Activated CD4-positive, alpha-beta T cell treated with anti-CD3 and anti-CD28 coated beads, Interleukin-2, amount 10 ng/mL, durations not matched to agents 24 days and 14 days (primary cell): Measurements from ENCODE around the gene ABHD6. TPM values are rescaled to one million over a fixed set of nuclear protein-coding genes. Genes with fewer than 3 reads are reported as not detected.
"Not testable (repeated sequence)": the region's sequence is repeated elsewhere in the genome, so short reads cannot be mapped to it uniquely, and the experiment has no call there.

ENCODE experiments used
- DNase-seq: peaks from one replicate; pipeline ENCODE4 v3.0.0; 2022
- H3K27ac Mint-ChIP-seq: one replicate; pipeline ENCODE4 v1.8.0; 2022; ENCODE audit warnings: mild to moderate bottlenecking, mixed read lengths
- H3K27me3 Mint-ChIP-seq: one replicate; pipeline ENCODE4 v1.8.0; 2022; ENCODE audit warnings: mixed read lengths
- H3K36me3 Mint-ChIP-seq: one replicate; pipeline ENCODE4 v1.8.0; 2022; ENCODE audit warnings: low read depth, mild to moderate bottlenecking, mixed read lengths
- H3K4me1 Mint-ChIP-seq: one replicate; pipeline ENCODE4 v1.8.0; 2021; ENCODE audit warnings: mixed read lengths
- H3K4me3 Mint-ChIP-seq: one replicate; pipeline ENCODE4 v1.8.0; 2022; ENCODE audit warnings: mild to moderate bottlenecking, moderate library complexity, mixed read lengths
- H3K9me3 Mint-ChIP-seq: one replicate; pipeline ENCODE4 v1.8.0; 2021; ENCODE audit warnings: mixed read lengths
- intact Hi-C: fragments of 100-400 bp; cut with micrococcal nuclease; formaldehyde crosslinking; loops from one replicate; pipeline ENCODE4 v1.15.1; 2023
- total RNA-seq: library from RNA; stranded (reverse); gene quantifications from 2 replicates; pipeline ENCODE4 v1.2.3, GENCODE V29; 2022

The ABHD6 gene
- total RNA-seq, 1 donor from 2014 or later: 9.8 TPM

DNA sequence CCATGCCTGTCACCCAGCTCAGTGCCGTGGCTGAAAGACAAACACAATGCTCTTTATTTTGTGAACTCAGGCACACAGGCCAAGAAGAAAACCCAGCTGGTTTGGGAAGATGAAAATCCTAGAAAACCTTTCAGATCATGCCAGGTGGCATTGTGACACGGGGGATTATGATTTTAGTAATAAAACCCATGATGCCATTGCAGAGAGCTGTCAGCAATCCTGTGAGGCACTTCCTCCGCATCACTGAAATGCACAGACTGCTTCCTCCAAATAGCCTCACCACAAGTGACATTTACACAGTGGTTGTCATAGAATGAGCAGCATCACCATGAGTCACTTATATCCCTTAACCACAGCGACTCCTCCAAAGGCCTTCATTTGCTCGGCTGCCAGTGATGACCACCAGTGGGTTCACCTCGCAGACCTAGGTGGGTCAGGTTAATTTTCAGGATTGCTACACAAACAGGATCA, 22.7 kb downstream of the ABHD6 start:
- DNase-seq: peak; percentile 63
- peaks cover 8% of the 10 kb centered on the region for H3K36me3 Mint-ChIP-seq
- no peak overlapping the region for H3K4me3 Mint-ChIP-seq
- peaks cover 10% of the 10 kb centered on the region for H3K4me1 Mint-ChIP-seq
- intact Hi-C loops: no loop called here
- H3K27me3 Mint-ChIP-seq: no peaks in the 10 kb centered on the region
- H3K27ac Mint-ChIP-seq: peak overlapping the region; percentile 56
- no peaks in the 10 kb centered on the region for H3K9me3 Mint-ChIP-seq

DNA sequence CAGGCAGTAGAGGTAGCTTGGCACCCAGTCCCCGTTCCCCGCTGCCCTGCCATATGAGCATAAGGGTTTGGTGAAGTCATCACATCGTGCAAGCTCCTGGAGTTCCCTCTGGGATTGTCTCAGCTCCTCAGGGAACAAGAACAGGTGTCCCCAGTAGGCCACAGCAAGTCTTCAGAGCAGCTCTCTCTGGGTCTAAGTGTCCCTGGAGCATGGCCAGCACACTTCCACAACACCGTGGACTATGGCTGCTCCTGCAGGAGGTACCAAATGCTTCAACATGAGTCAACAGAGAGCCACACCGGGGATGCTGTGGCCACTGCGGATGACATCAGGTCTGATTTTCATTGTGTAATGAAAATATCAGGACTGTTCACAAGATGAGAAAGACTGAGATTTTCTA, 23.1 kb downstream of the ABHD6 start:
- intact Hi-C loops: no loop called here
- H3K4me1 Mint-ChIP-seq: peaks cover 10% of the 10 kb centered on the region
- H3K4me3 Mint-ChIP-seq: no peak overlapping the region
- H3K27me3 Mint-ChIP-seq: no peaks in the 10 kb centered on the region
- peak overlapping the region; percentile 56 for H3K27ac Mint-ChIP-seq
- DNase-seq: no peak
- H3K36me3 Mint-ChIP-seq: peaks cover 8% of the 10 kb centered on the region
- H3K9me3 Mint-ChIP-seq: no peaks in the 10 kb centered on the region

DNA sequence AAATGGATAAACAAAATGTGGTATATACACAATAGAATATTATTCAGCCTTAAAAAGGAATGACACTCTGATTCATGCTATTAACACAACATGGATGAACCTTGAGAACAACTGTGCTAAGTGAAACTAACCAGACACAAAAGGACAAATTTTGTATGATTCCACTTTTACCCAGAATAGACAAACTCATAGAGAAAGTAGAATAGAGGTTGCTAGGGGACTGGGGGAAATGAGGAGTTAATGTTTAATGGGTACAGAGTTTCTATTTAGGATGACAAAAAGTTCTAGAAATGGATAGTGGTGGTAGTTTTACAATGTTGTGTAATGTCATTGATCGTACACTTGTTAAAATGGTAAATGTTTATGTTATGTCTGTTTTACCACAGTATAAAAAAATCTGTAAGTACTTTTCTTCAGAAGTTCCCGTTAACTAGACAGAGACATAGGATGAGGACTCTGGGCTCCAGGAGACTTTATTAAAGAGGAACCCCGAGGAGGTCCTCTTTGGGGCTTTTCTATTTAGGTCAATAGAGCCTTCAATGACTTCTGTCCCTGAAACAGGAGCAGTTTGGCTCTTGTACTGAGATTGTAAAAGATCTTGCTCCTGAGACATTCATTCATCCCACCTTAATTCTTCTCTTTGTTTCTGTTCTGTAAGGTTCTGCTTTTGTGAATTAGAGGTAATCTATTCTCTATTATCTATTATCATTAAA, 24.5 kb downstream of the ABHD6 start:
- no peak for DNase-seq
- Mint-ChIP-seq H3K27me3 (no peaks in the 10 kb centered on the region), H3K4me3 (no peak overlapping the region), H3K4me1 (peaks cover 9% of the 10 kb centered on the region), H3K9me3 (no peaks in the 10 kb centered on the region), H3K27ac (no peak overlapping the region), H3K36me3 (peaks cover 5% of the 10 kb centered on the region)
- intact Hi-C loops: no loop called here

DNA sequence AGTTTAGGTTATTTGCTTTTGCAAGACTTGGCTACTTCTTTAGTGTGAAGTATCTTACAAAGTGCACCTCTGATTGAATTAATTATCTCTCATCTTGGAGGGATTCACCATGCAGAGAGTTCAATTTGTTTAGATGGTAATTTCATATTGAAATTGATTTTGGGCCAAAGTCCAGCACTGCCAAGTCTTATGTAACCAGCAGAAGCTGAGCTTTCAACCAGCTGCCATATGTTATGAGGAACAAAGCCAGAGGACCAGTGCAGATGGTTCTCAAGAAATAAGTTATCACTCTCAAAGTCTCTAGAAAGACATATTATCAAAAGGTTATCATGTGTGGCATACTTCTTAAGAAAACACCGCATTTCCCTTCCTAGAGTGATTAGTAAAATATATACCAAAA, 29.0 kb downstream of the ABHD6 start:
- no peak for DNase-seq
- H3K36me3 Mint-ChIP-seq: peaks cover 3% of the 10 kb centered on the region
- H3K9me3 Mint-ChIP-seq: no peaks in the 10 kb centered on the region
- peaks cover 6% of the 10 kb centered on the region for H3K4me1 Mint-ChIP-seq
- intact Hi-C loops: no loop called here
- no peak overlapping the region for H3K27ac Mint-ChIP-seq
- no peaks in the 10 kb centered on the region for H3K27me3 Mint-ChIP-seq
- H3K4me3 Mint-ChIP-seq: no peak overlapping the region

DNA sequence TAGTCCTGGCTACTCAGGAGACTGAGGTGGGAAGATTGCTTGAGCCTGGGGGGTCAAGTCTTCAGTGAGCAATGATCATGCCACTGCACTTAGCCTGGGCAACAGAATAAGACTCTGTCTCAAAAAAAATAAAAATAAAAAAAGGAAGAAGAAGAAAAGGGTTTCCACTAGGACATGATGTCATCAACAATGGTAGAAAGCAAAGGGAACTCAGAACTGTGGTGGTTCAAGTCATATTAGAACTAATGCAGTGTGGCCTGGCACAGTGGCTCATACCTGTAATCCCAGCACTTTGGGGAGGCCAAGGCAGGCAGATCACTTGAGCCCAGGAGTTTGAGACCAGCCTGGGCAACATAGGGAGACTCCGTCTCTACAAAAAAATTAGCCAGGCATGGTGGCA, 30.0 kb downstream of the ABHD6 start:
- H3K27ac Mint-ChIP-seq, H3K4me1 Mint-ChIP-seq, H3K27me3 Mint-ChIP-seq, H3K9me3 Mint-ChIP-seq, H3K36me3 Mint-ChIP-seq, intact Hi-C loops, H3K4me3 Mint-ChIP-seq, DNase-seq: not testable (repeated sequence)

DNA sequence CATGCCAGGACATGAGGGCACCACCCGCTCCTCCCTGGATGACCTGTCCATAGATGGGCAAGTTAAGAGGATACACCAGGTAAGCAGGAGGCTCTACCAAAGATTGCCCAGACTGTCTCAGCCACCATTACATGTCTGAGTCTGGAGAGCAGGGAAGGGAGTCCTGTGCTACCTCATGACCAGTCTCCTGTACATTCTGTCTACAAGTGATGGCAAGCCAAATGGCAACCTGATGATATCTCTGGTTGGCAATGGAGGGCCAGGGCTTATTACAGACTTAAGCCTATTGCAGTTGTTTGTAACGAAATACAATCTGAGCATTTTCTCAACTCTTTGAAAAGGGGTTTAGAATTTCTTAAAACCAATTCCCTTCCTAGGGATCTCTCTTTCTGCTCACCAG, 31.8 kb downstream of the ABHD6 start:
- H3K9me3 Mint-ChIP-seq: no peaks in the 10 kb centered on the region
- intact Hi-C loops: no loop called here
- H3K4me1 Mint-ChIP-seq: peaks cover 10% of the 10 kb centered on the region
- no peak for DNase-seq
- no peak overlapping the region for H3K4me3 Mint-ChIP-seq
- H3K27ac Mint-ChIP-seq: no peak overlapping the region
- H3K36me3 Mint-ChIP-seq: peaks cover 9% of the 10 kb centered on the region
- no peaks in the 10 kb centered on the region for H3K27me3 Mint-ChIP-seq

DNA sequence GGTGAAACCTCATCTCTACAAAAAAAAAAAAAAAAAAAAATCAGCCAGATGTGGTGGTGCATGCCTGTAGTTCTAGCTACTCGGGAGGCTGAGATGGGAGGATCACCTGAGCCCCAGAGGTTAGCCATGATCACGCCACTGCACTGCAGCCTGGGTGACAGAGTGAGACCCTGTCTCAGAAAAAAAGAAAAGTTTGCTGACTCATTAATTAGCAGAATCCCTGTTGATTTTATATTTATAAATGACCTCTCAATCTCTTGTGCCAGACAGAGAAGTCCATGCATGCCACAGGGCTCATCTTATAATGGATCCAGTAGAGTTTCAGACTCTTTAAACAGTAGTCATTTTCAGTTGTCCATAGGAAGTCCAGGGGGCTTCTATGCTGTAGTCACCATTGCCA, 32.9 kb downstream of the ABHD6 start:
- Mint-ChIP-seq H3K27ac (no peak overlapping the region), H3K9me3 (no peaks in the 10 kb centered on the region), H3K27me3 (no peaks in the 10 kb centered on the region), H3K4me1 (peaks cover 10% of the 10 kb centered on the region), H3K36me3 (peaks cover 12% of the 10 kb centered on the region), H3K4me3 (no peak overlapping the region)
- no peak for DNase-seq
- intact Hi-C loops: no loop called here

DNA sequence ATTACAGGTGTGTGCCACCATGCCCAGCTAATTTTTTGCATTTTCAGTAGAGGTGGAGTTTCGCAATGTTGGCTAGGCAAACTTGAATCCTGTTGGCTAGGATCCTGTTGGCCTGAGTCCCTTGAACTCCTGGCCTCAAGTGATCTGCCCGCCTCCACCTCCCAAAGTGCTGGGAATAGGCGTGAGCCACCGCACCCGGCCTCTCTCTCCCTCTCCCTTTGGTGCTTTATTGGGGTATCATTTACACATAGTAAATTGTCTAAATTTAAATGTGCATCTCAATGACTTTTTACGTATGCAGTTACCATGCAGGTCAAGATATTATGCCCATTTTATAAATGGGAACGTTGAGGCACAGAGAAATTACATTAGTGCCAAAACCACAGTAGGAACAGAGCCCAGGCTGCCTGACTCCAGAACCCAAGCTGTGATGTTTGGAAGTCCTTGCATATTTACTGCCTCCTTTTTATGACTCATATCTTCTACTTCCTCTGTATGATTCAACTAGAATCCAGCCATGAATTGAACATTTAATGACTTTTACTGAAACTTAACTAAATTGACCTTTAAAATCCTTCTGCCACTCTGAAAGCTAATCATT, 34.4 kb downstream of the ABHD6 start:
- Mint-ChIP-seq H3K36me3 (peaks cover 18% of the 10 kb centered on the region), H3K4me1 (peaks cover 10% of the 10 kb centered on the region), H3K27me3 (no peaks in the 10 kb centered on the region), H3K9me3 (no peaks in the 10 kb centered on the region), H3K27ac (no peak overlapping the region), H3K4me3 (no peak overlapping the region)
- intact Hi-C loops: no loop called here
- no peak for DNase-seq

DNA sequence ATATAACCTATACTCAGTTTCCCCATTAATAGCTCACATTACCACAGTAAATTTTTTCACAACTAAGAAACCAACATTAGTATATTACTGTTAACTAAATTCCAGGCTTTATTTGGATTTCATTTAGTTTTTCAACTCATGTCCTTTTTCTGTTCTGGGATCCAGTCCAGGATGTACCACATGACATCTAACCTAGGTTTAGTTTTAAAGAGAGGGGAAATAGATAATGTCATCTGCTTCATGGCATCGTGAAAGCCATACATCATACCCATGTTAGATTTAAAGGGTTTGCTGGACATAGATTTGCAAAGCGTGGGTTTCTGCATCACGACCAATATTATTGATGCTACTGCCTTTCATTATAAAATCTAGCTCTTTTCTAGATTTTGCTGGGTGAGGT, 35.3 kb downstream of the ABHD6 start:
- no peaks in the 10 kb centered on the region for H3K27me3 Mint-ChIP-seq
- no peaks in the 10 kb centered on the region for H3K9me3 Mint-ChIP-seq

DNA sequence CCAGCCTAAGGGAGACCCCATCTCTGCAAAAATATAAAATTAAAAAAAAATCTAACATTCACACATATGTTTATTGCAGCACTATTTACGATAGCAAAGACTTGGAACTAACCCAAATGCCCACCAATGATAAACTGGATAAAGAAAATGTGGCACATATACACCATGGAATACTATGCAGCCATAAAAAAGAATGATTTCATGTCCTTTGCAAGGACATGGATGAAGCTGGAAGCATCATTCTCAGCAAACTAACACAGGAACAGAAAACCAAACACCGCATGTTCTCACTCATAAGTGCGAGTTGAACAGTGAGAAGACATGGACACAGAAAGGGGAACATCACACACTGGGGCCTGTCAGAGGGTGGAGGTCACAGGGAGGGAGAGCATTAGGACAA, 35.8 kb downstream of the ABHD6 start:
- H3K9me3 Mint-ChIP-seq, H3K27ac Mint-ChIP-seq, H3K4me1 Mint-ChIP-seq, H3K27me3 Mint-ChIP-seq, H3K4me3 Mint-ChIP-seq, intact Hi-C loops, DNase-seq: not testable (repeated sequence)
- H3K36me3 Mint-ChIP-seq: peaks cover 25% of the 10 kb centered on the region

More for the DNA sequence above, 35.3 kb downstream of the ABHD6 start:
- peaks cover 10% of the 10 kb centered on the region for H3K4me1 Mint-ChIP-seq
- H3K36me3 Mint-ChIP-seq: peaks cover 21% of the 10 kb centered on the region
- H3K4me3 Mint-ChIP-seq: no peak overlapping the region
- no peak for DNase-seq
- intact Hi-C loops: no loop called here
- H3K27ac Mint-ChIP-seq: no peak overlapping the region

DNA sequence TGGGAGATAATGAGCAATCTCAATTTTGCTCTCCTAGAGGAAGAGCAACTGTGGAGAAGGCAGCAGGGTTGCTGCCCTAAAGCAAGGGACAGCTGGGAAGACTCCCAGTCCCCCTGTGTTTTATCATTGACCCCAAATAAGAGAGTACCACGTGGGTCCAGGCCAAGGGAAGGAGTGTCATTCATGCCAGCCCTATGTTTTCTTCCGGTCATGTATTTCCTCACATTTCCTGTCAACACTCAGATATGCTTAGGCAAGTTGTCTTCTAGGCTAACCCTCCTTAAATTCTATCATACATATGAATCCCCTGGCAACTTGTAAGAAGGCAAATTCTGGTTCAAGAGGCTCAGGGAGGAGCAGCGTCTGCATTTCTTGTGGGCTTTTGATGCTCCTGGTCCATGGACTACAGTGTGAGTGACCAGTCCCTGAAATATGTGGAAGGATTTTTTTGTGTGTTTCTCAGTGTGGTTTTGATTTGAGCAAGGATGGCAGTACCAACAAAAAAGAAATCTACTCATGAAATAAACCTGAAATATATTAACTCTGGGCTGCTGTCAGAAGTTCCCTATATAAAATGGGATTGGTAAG, 36.5 kb downstream of the ABHD6 start:
- Mint-ChIP-seq H3K4me3 (no peak overlapping the region), H3K36me3 (peaks cover 28% of the 10 kb centered on the region), H3K27me3 (no peaks in the 10 kb centered on the region), H3K4me1 (peaks cover 6% of the 10 kb centered on the region), H3K27ac (no peak overlapping the region), H3K9me3 (no peaks in the 10 kb centered on the region)
- DNase-seq: no peak
- intact Hi-C loops: no loop called here

DNA sequence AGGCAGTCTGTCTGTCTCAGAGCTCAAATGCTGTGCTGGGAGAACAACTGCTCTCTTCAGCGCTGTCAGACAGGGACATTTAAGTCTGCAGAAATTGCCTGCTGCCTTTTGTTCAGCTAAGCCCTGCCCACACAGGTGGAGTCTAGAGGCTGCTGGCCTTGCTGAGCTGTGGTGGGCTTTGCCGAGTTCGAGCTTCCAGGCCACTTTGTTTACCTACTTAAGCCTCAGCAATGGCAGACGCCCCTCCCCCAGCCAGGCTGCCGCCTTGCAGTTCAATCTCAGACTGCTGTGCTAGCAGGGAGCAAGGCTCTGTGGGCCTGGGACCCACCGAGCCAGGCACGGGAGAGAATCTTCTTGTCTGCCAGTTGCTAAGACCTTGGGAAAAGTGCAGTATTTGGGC, 43.5 kb downstream of the ABHD6 start:
- no peak for DNase-seq
- H3K4me1 Mint-ChIP-seq: no peaks in the 10 kb centered on the region
- peaks cover 17% of the 10 kb centered on the region for H3K36me3 Mint-ChIP-seq
- intact Hi-C loops: no loop called here
- no peak overlapping the region for H3K27ac Mint-ChIP-seq
- H3K9me3 Mint-ChIP-seq: no peaks in the 10 kb centered on the region
- H3K4me3 Mint-ChIP-seq: no peak overlapping the region
- no peaks in the 10 kb centered on the region for H3K27me3 Mint-ChIP-seq

DNA sequence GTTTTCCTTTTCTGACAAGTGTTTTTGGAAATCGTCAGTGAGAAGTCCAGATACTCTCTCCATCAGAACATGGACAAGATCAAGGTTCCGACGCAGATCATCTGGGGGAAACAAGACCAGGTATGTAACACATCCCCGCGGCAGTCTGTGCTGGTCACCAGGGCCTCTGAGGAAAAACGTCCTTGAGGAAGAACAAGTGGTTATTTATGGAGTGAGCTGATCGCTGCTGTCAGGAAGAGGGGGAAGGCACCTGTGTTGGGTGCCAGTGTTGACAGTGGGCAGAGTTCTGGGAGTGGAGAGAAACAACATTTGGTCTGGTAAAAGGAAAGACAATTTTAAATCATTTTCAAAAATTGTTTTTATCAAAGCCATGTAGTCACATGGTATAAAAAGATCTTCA, 47.7 kb downstream of the ABHD6 start:
- no peaks in the 10 kb centered on the region for H3K27me3 Mint-ChIP-seq
- no peak overlapping the region for H3K4me3 Mint-ChIP-seq
- DNase-seq: no peak
- H3K4me1 Mint-ChIP-seq: no peaks in the 10 kb centered on the region
- no peaks in the 10 kb centered on the region for H3K9me3 Mint-ChIP-seq
- H3K27ac Mint-ChIP-seq: no peak overlapping the region
- intact Hi-C loops: no loop called here
- peaks cover 5% of the 10 kb centered on the region for H3K36me3 Mint-ChIP-seq

DNA sequence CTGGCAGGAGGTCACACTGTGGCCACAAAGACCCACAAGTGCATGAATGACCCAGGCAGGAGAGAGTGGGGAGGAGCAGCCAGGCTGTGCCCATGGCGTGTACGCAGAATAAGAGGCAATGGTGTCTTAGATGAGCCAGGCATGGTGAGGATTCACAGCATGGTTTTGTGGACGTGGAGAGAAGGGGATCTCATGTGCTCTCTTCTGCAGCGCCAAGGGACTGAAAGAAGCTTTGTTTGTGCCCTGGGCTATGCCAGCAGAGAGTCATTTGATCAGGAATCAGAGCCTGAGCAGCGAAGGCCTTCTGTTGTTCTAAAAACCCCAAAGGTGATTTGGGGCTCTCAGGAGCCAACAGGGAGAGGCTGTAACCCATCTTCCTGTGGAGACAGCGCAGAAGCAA, 49.8 kb downstream of the ABHD6 start:
- no peak for DNase-seq
- intact Hi-C loops: no loop called here
- no peak overlapping the region for H3K27ac Mint-ChIP-seq
- H3K27me3 Mint-ChIP-seq: no peaks in the 10 kb centered on the region
- H3K36me3 Mint-ChIP-seq: peaks cover 2% of the 10 kb centered on the region
- no peak overlapping the region for H3K4me3 Mint-ChIP-seq
- no peaks in the 10 kb centered on the region for H3K4me1 Mint-ChIP-seq
- no peaks in the 10 kb centered on the region for H3K9me3 Mint-ChIP-seq
